ENCODE results near the gene FAM181B.

The FAM181B gene

DNA sequence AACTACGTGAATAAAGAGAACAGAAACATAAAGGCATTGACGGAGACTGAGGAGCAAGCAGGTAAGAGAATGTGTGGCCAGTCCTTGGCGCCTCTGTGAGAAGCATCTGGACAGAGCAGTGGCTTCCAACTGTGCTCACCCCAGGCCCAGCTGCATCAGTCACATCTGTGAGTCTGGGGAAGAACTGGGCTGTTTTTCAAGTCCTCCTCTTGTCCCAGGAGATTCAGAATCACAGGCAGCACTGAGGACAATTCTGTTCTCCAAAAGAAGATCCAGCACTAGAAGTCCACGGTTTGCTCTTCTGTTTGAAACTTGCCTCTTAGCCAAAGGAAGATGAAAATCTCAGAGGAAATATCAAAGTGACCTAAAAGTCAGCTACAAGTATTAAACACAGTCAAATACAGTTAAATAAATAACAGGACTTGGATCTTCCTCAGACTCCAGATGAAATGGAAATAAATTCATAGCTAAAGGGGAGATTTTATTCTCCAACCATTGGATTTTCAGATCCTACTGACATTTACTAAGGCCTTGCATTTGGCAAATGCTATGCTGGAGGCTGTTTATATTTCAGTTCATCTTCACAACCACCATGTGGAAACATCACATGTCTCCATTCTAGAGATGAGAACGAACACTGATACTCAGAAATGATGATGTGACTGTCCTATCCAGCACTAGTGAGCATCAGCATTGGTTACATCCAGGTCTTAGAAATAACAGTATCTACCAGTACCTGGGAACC lies 14.1 kb downstream of the FAM181B start:
- H3K4me1 ChIP-seq (ENCODE audit: control insufficient read depth, insufficient read depth, low read depth, low read length), result no peaks in the 10 kb centered on the region

DNA sequence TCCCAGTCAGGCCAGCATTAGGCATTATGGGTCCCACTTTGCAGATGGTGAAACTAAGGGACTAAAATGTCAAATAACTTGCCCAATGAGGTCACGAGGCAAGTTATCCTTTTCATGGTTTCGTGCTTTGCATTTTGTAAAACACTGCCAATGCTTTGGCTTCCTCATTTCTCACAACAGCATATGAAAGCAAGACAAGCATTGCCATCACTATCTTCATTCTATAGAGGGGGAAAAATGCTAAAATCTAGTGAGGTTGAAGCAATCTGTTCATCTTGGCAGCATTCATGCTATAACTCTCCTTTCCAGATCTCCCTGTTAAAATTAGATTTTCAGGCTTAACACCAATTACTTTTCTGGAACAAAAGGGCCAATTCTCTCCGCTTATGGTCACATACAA lies 14.8 kb downstream of the FAM181B start:
- no peak overlapping the region for H2AK5ac ChIP-seq (ENCODE audit: low read length, severe bottlenecking)
- H3K9me3 ChIP-seq (ENCODE audit: control insufficient read depth, low read length), result no peaks in the 10 kb centered on the region
- WGBS, result 37% methylated on average over 3 of the region's 3 CpGs
- no peak overlapping the region for H2AFZ ChIP-seq (ENCODE audit: low read depth, low read length)
- H3K36me3 ChIP-seq (ENCODE audit: control insufficient read depth in 1 of 2, insufficient read depth in 2 of 2, low read depth in 1 of 2, low read length in 2 of 2), result no peaks in the 10 kb centered on the region
- no peak overlapping the region for H4K91ac ChIP-seq (ENCODE audit: low read length)
- no peak for DNase-seq
- H3K4ac ChIP-seq (ENCODE audit: low read depth in 1 of 2, low read length in 2 of 2), result no peak overlapping the region
- H3K27ac ChIP-seq (ENCODE audit: low read length, poor library complexity, severe bottlenecking), result no peak overlapping the region
- no peak overlapping the region for H2BK5ac ChIP-seq (ENCODE audit: low read depth, low read length, poor library complexity, severe bottlenecking)
- no peak overlapping the region for H2BK120ac ChIP-seq (ENCODE audit: low read depth, low read length)
- H3K27me3 ChIP-seq (ENCODE audit: control insufficient read depth in 1 of 2, insufficient read depth in 1 of 2, low read length in 2 of 2), result peaks cover 0 to 4% of the 10 kb centered on the region in 2 experiments
- H4K8ac ChIP-seq (ENCODE audit: low read length), result no peak overlapping the region
- H2BK15ac ChIP-seq (ENCODE audit: low read depth, poor library complexity, severe bottlenecking), result no peak overlapping the region
- H3K4me1 ChIP-seq (ENCODE audit: control insufficient read depth, insufficient read depth, low read depth, low read length), result no peaks in the 10 kb centered on the region
- H3K79me1 ChIP-seq (replicated peaks; ENCODE audit: low read length, poor library complexity, severe bottlenecking), result no peaks in the 10 kb centered on the region
- H3K4me3 ChIP-seq (ENCODE audit: insufficient read depth in 1 of 2, low read depth in 1 of 2, low read length in 2 of 2), result no peak overlapping the region
- no peak overlapping the region for H3K18ac ChIP-seq (ENCODE audit: low read depth in 1 of 2, low read length in 2 of 2)
- H3K4me2 ChIP-seq (ENCODE audit: low read length, poor library complexity, severe bottlenecking), result no peak overlapping the region
- no peak overlapping the region for H3K9ac ChIP-seq (ENCODE audit: low read length)
- no peak overlapping the region for H3K14ac ChIP-seq (ENCODE audit: low read length in 2 of 2)
- H2BK12ac ChIP-seq (ENCODE audit: low read length in 2 of 2), result no peak overlapping the region
- no peak overlapping the region for H3K23ac ChIP-seq (ENCODE audit: low read length in 2 of 2)

More for the DNA sequence above, 14.1 kb downstream of the FAM181B start:
- 68% methylated on average over 5 of the region's 5 CpGs for WGBS
- Histone ChIP-seq H3K4me2 (ENCODE audit: low read length, poor library complexity, severe bottlenecking) (no peak overlapping the region), H4K8ac (ENCODE audit: low read length) (no peak overlapping the region), H3K14ac (ENCODE audit: low read length in 2 of 2) (no peak overlapping the region), H3K23ac (ENCODE audit: low read length in 2 of 2) (no peak overlapping the region), H3K9me3 (ENCODE audit: control insufficient read depth, low read length) (no peaks in the 10 kb centered on the region), H2BK5ac (ENCODE audit: low read depth, low read length, poor library complexity, severe bottlenecking) (no peak overlapping the region), H3K18ac (ENCODE audit: low read depth in 1 of 2, low read length in 2 of 2) (no peak overlapping the region), H3K27me3 (ENCODE audit: control insufficient read depth in 1 of 2, insufficient read depth in 1 of 2, low read length in 2 of 2) (peaks cover 0 to 4% of the 10 kb centered on the region in 2 experiments), H3K36me3 (ENCODE audit: control insufficient read depth in 1 of 2, insufficient read depth in 2 of 2, low read depth in 1 of 2, low read length in 2 of 2) (no peaks in the 10 kb centered on the region), H2AFZ (ENCODE audit: low read depth, low read length) (no peak overlapping the region), H3K4ac (ENCODE audit: low read depth in 1 of 2, low read length in 2 of 2) (no peak overlapping the region), H2AK5ac (ENCODE audit: low read length, severe bottlenecking) (no peak overlapping the region), H4K91ac (ENCODE audit: low read length) (no peak overlapping the region), H2BK12ac (ENCODE audit: low read length in 2 of 2) (no peak overlapping the region), H3K4me3 (ENCODE audit: insufficient read depth in 1 of 2, low read depth in 1 of 2, low read length in 2 of 2) (no peak overlapping the region), H3K79me1 (replicated peaks; ENCODE audit: low read length, poor library complexity, severe bottlenecking) (no peaks in the 10 kb centered on the region), H3K27ac (ENCODE audit: low read length, poor library complexity, severe bottlenecking) (no peak overlapping the region), H2BK120ac (ENCODE audit: low read depth, low read length) (no peak overlapping the region), H3K9ac (ENCODE audit: low read length) (peak overlapping the region; percentile 6), H2BK15ac (ENCODE audit: low read depth, poor library complexity, severe bottlenecking) (no peak overlapping the region)
- no peak for DNase-seq

DNA sequence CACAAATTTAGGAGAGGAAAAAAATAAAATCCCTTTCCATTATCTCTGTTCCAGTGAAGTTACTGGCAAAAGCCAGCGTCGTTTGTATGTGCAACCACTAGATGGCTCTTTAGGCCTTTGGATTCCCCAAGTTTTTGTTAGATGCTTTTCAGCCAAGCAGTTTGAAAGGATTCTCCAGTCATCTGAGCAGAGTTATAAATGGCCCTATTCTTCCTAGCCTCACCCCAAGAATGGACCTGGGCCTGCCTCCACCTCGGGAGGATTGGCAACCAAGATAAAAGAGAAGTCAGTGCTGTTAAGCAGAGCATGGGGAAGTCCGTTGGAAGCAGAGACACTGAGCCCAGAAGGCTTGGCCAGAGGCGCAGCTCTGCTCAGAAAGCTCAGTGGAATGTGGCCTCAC lies 15.4 kb downstream of the FAM181B start:
- peak; percentile 49 for DNase-seq
- no peak overlapping the region for H3K18ac ChIP-seq (ENCODE audit: low read depth in 1 of 2, low read length in 2 of 2)
- H3K27me3 ChIP-seq (ENCODE audit: control insufficient read depth in 1 of 2, insufficient read depth in 1 of 2, low read length in 2 of 2), result peaks cover 0 to 4% of the 10 kb centered on the region in 2 experiments
- H3K14ac ChIP-seq (ENCODE audit: low read length in 2 of 2), result no peak overlapping the region
- no peaks in the 10 kb centered on the region for H3K36me3 ChIP-seq (ENCODE audit: control insufficient read depth in 1 of 2, insufficient read depth in 2 of 2, low read depth in 1 of 2, low read length in 2 of 2)
- H3K4me3 ChIP-seq (ENCODE audit: insufficient read depth in 1 of 2, low read depth in 1 of 2, low read length in 2 of 2), result no peak overlapping the region
- H3K27ac ChIP-seq (ENCODE audit: low read length, poor library complexity, severe bottlenecking), result no peak overlapping the region
- H2AK5ac ChIP-seq (ENCODE audit: low read length, severe bottlenecking), result no peak overlapping the region
- H3K9ac ChIP-seq (ENCODE audit: low read length), result peak overlapping the region; percentile 50
- no peak overlapping the region for H4K8ac ChIP-seq (ENCODE audit: low read length)
- no peak overlapping the region for H2BK12ac ChIP-seq (ENCODE audit: low read length in 2 of 2)
- no peak overlapping the region for H2BK120ac ChIP-seq (ENCODE audit: low read depth, low read length)
- no peak overlapping the region for H3K4me2 ChIP-seq (ENCODE audit: low read length, poor library complexity, severe bottlenecking)
- H2BK15ac ChIP-seq (ENCODE audit: low read depth, poor library complexity, severe bottlenecking), result no peak overlapping the region
- no peaks in the 10 kb centered on the region for H3K9me3 ChIP-seq (ENCODE audit: control insufficient read depth, low read length)
- H3K79me1 ChIP-seq (replicated peaks; ENCODE audit: low read length, poor library complexity, severe bottlenecking), result no peaks in the 10 kb centered on the region
- H3K23ac ChIP-seq (ENCODE audit: low read length in 2 of 2), result no peak overlapping the region
- no peak overlapping the region for H2AFZ ChIP-seq (ENCODE audit: low read depth, low read length)
- no peak overlapping the region for H3K4ac ChIP-seq (ENCODE audit: low read depth in 1 of 2, low read length in 2 of 2)
- WGBS, result 30% methylated on average over 5 of the region's 5 CpGs
- H4K91ac ChIP-seq (ENCODE audit: low read length), result no peak overlapping the region
- H2BK5ac ChIP-seq (ENCODE audit: low read depth, low read length, poor library complexity, severe bottlenecking), result no peak overlapping the region
- no peaks in the 10 kb centered on the region for H3K4me1 ChIP-seq (ENCODE audit: control insufficient read depth, insufficient read depth, low read depth, low read length)

- H3K36me3 ChIP-seq (ENCODE audit: control insufficient read depth in 1 of 2, insufficient read depth in 2 of 2, low read depth in 1 of 2, low read length in 2 of 2), result no peaks in the 10 kb centered on the region
- H3K27ac ChIP-seq (ENCODE audit: low read length, poor library complexity, severe bottlenecking), result no peak overlapping the region
- no peak overlapping the region for H2BK12ac ChIP-seq (ENCODE audit: low read length in 2 of 2)
- H3K14ac ChIP-seq (ENCODE audit: low read length in 2 of 2), result no peak overlapping the region
- WGBS, result 44% methylated on average over 12 of the region's 14 CpGs
- no peak overlapping the region for H3K4me3 ChIP-seq (ENCODE audit: insufficient read depth in 1 of 2, low read depth in 1 of 2, low read length in 2 of 2)
- H2AK5ac ChIP-seq (ENCODE audit: low read length, severe bottlenecking), result no peak overlapping the region
- H3K79me1 ChIP-seq (replicated peaks; ENCODE audit: low read length, poor library complexity, severe bottlenecking), result no peaks in the 10 kb centered on the region
- no peak overlapping the region for H3K9ac ChIP-seq (ENCODE audit: low read length)
- H3K4me2 ChIP-seq (ENCODE audit: low read length, poor library complexity, severe bottlenecking), result no peak overlapping the region
- no peak overlapping the region for H2BK15ac ChIP-seq (ENCODE audit: low read depth, poor library complexity, severe bottlenecking)
- no peak overlapping the region for H3K18ac ChIP-seq (ENCODE audit: low read depth in 1 of 2, low read length in 2 of 2)
- no peak overlapping the region for H2BK120ac ChIP-seq (ENCODE audit: low read depth, low read length)
- H3K4me1 ChIP-seq (ENCODE audit: control insufficient read depth, insufficient read depth, low read depth, low read length), result no peaks in the 10 kb centered on the region
- H3K9me3 ChIP-seq (ENCODE audit: control insufficient read depth, low read length), result no peaks in the 10 kb centered on the region
- no peak overlapping the region for H4K8ac ChIP-seq (ENCODE audit: low read length)
- no peak for DNase-seq
- no peak overlapping the region for H4K91ac ChIP-seq (ENCODE audit: low read length)
- no peak overlapping the region for H2AFZ ChIP-seq (ENCODE audit: low read depth, low read length)
- H2BK5ac ChIP-seq (ENCODE audit: low read depth, low read length, poor library complexity, severe bottlenecking), result no peak overlapping the region
- H3K27me3 ChIP-seq (ENCODE audit: control insufficient read depth in 1 of 2, insufficient read depth in 1 of 2, low read length in 2 of 2), result peaks cover 3% of the 10 kb centered on the region in 2 experiments
- H3K23ac ChIP-seq (ENCODE audit: low read length in 2 of 2), result no peak overlapping the region
- H3K4ac ChIP-seq (ENCODE audit: low read depth in 1 of 2, low read length in 2 of 2), result no peak overlapping the region
Measured at GRCh38 chr11:82714346-82715174, 19.1 kb downstream of the FAM181B start.

Data from mesenchymal stem cell (in vitro differentiated cells and primary cell).